ENCODE data around the gene PDIA6. TPM values are rescaled to one million over a fixed set of nuclear protein-coding genes. Genes with fewer than 3 reads are reported as not detected.

PDIA6 gene
- total and polyA plus RNA-seq, 2 donors (not counting 3 experiments of a cell fraction or from before 2014, with no cell fraction given): 335 to 424 TPM

GRCh38 chr2:10760794-10761504, 51.6 kb downstream of the PDIA6 start:
- DNase-seq (ENCODE audit: low read depth, low spot score): no peak
- Histone ChIP-seq H3K79me2 (ENCODE audit: control insufficient read depth, insufficient read depth, low read length) (no peaks in the 10 kb centered on the region), H3K9ac (replicated peaks; ENCODE audit: extremely low read depth, insufficient read depth, low read length) (no peak overlapping the region), H3K4me3 (replicated peaks in 1 of 3; ENCODE audit: insufficient read depth in 1 of 3, low read depth in 1 of 3, low read length in 3 of 3) (no peak overlapping the region), H2AFZ (ENCODE audit: low read depth, low read length) (no peak overlapping the region), H3K4me1 (ENCODE audit: control insufficient read depth, extremely low read depth, insufficient read depth, low read length) (no peaks in the 10 kb centered on the region), H3K36me3 (ENCODE audit: control insufficient read depth in 2 of 2, extremely low read depth in 1 of 2, insufficient read depth in 2 of 2, low read length in 2 of 2) (no peaks in the 10 kb centered on the region), H3K4me2 (ENCODE audit: insufficient read depth, low read length) (no peak overlapping the region), H3K27ac (ENCODE audit: insufficient read depth, low read depth, low read length) (no peak overlapping the region), H4K20me1 (replicated peaks; ENCODE audit: control insufficient read depth, extremely low read depth, insufficient read depth, low read length) (no peaks in the 10 kb centered on the region), H3K9me1 (replicated peaks; ENCODE audit: control insufficient read depth, extremely low read depth, insufficient read depth, low read length) (no peaks in the 10 kb centered on the region), H3K9me3 (replicated peaks; ENCODE audit: control insufficient read depth, insufficient read depth, low read length) (no peaks in the 10 kb centered on the region), H3K27me3 (ENCODE audit: control insufficient read depth in 2 of 2, insufficient read depth in 2 of 2, low read length in 2 of 2) (no peaks in the 10 kb centered on the region)
- TF ChIP-seq FOS (IDR thresholded peaks at IDR 0.05; ENCODE audit: borderline replicate concordance, insufficient read depth, low read length): no peak
- no peak for TF ChIP-seq MYC (IDR thresholded peaks at IDR 0.05; ENCODE audit: low read depth, low read length)
- no peak for TF ChIP-seq EZH2 (IDR thresholded peaks at IDR 0.05; ENCODE audit: borderline replicate concordance, low read depth, low read length, severe bottlenecking)
- no peak for TF ChIP-seq JUN (IDR thresholded peaks at IDR 0.05; ENCODE audit: borderline replicate concordance, insufficient read depth, insufficient read length, low read depth)
- no peak for TF ChIP-seq POLR2AphosphoS5 (IDR thresholded peaks at IDR 0.05; ENCODE audit: insufficient read depth, low read depth, low read length)
- TF ChIP-seq GATA2 (IDR thresholded peaks at IDR 0.05; ENCODE audit: insufficient read depth, insufficient read length, low read depth, low read length): no peak
- no peak for TF ChIP-seq POLR2A (IDR thresholded peaks at IDR 0.05; ENCODE audit: low read depth, low read length)
- TF ChIP-seq, protein P1, sequence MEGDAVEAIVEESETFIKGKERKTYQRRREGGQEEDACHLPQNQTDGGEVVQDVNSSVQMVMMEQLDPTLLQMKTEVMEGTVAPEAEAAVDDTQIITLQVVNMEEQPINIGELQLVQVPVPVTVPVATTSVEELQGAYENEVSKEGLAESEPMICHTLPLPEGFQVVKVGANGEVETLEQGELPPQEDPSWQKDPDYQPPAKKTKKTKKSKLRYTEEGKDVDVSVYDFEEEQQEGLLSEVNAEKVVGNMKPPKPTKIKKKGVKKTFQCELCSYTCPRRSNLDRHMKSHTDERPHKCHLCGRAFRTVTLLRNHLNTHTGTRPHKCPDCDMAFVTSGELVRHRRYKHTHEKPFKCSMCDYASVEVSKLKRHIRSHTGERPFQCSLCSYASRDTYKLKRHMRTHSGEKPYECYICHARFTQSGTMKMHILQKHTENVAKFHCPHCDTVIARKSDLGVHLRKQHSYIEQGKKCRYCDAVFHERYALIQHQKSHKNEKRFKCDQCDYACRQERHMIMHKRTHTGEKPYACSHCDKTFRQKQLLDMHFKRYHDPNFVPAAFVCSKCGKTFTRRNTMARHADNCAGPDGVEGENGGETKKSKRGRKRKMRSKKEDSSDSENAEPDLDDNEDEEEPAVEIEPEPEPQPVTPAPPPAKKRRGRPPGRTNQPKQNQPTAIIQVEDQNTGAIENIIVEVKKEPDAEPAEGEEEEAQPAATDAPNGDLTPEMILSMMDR (IDR thresholded peaks at IDR 0.05; ENCODE audit: extremely low read depth in 1 of 2, insufficient read depth in 1 of 2, low read depth in 1 of 2, low read length in 2 of 2): no peak
- no peak for TF ChIP-seq MAX (IDR thresholded peaks at IDR 0.05; ENCODE audit: insufficient read depth, insufficient read length)
- no peak for FAIRE-seq
- intact Hi-C loops (cut with micrococcal nuclease): no loop called here
- ChIA-PET CTCF (no interaction called here), POLR2A (no interaction called here)
- BruUV-seq (replicated peaks): no TSS peak
- dilution Hi-C loops (cut with MboI; ENCODE audit: extremely low pct_ligation_motif_present, low sequenced_read_pairs): no loop called here

All from endothelial cell of umbilical vein (primary cell).